ENCODE results near the gene ITPR2. TPM values are rescaled to one million over a fixed set of nuclear protein-coding genes. Genes with fewer than 3 reads are reported as not detected.

The ITPR2 gene
- total and polyA plus RNA-seq, 2 of the 13 experiments (the other 11 are each of a cell fraction or from before 2014, with no cell fraction given), result 31.9 to 81.9 TPM

- no peaks in the 10 kb centered on the region for H3K4me1 ChIP-seq (ENCODE audit: insufficient read depth, low read length)
- H3K4me2 ChIP-seq (ENCODE audit: low read depth, low read length), result no peak overlapping the region
- WGBS (ENCODE audit: low lambda C conversion rate), result 94% methylated on average over 7 of the region's 7 CpGs
- no peak for ATAC-seq
- POLR2A ChIA-PET, result no interaction called here
- no peak for TF ChIP-seq KLF6 (CRISPR knock-in tag; IDR thresholded peaks at IDR 0.05)
- peak; percentile 34; the same call in 1 of the 2 replicates for TF ChIP-seq MNT (IDR thresholded peaks at IDR 0.05)
- no peak overlapping the region for H2AFZ ChIP-seq (ENCODE audit: low read length)
- no peak for FAIRE-seq
- CTCF ChIA-PET (ENCODE audit: low intra/inter-chr PET ratio, low total read pairs), result no interaction called here
- H3K9ac ChIP-seq (ENCODE audit: insufficient read depth, low read depth, low read length), result no peak overlapping the region
- in situ Hi-C loops (cut with HindIII; ENCODE audit: extremely low pct_ligation_motif_present, low pct_unique_long_range_greater_than_20kb), result no loop called here
- no peak for DNase-seq (ENCODE audit: low spot score)
- 0 out of 2 replicates have a peak, but pooled peaks cover 2% of the 10 kb centered on the region for H4K20me1 ChIP-seq (ENCODE audit: insufficient read depth, low read length)
- no peaks in the 10 kb centered on the region for H3K27me3 ChIP-seq (ENCODE audit: control insufficient read depth in 1 of 2, insufficient read depth in 2 of 2, low read length in 2 of 2)
- no TSS peak for BruUV-seq (replicated peaks)
- no peaks in the 10 kb centered on the region for H3K79me2 ChIP-seq (ENCODE audit: insufficient read depth, low read length)
- no peak overlapping the region for H3K4me3 ChIP-seq (replicated peaks in 1 of 3; ENCODE audit: insufficient read depth in 1 of 3, low read depth in 2 of 3, low read length in 3 of 3)
- H3K36me3 ChIP-seq (replicated peaks in 1 of 2; ENCODE audit: control insufficient read depth in 1 of 2, insufficient read depth in 2 of 2, low read length in 2 of 2), result peaks cover 13 to 68% of the 10 kb centered on the region in 2 experiments
- no peaks in the 10 kb centered on the region for H3K9me3 ChIP-seq (ENCODE audit: low read length)
- no peak overlapping the region for H3K27ac ChIP-seq (ENCODE audit: extremely low read length, insufficient read depth, low read length)
- intact Hi-C loops (cut with micrococcal nuclease; ENCODE audit: unreplicated experiment), result no loop called here
Measured at GRCh38 chr12:26599096-26599695, 233.8 kb downstream of the ITPR2 start.

- Histone ChIP-seq H3K4me3 (replicated peaks in 1 of 3; ENCODE audit: insufficient read depth in 1 of 3, low read depth in 2 of 3, low read length in 3 of 3) (no peak overlapping the region), H3K79me2 (ENCODE audit: insufficient read depth, low read length) (no peaks in the 10 kb centered on the region), H3K4me1 (ENCODE audit: insufficient read depth, low read length) (no peaks in the 10 kb centered on the region), H4K20me1 (ENCODE audit: insufficient read depth, low read length) (no peaks in the 10 kb centered on the region), H2AFZ (ENCODE audit: low read length) (no peak overlapping the region), H3K9ac (ENCODE audit: insufficient read depth, low read depth, low read length) (no peak overlapping the region), H3K27me3 (ENCODE audit: control insufficient read depth in 1 of 2, insufficient read depth in 2 of 2, low read length in 2 of 2) (no peaks in the 10 kb centered on the region), H3K4me2 (ENCODE audit: low read depth, low read length) (no peak overlapping the region), H3K9me3 (ENCODE audit: low read length) (no peaks in the 10 kb centered on the region), H3K36me3 (replicated peaks in 1 of 2; ENCODE audit: control insufficient read depth in 1 of 2, insufficient read depth in 2 of 2, low read length in 2 of 2) (peaks cover 13 to 68% of the 10 kb centered on the region in 2 experiments), H3K27ac (ENCODE audit: extremely low read length, insufficient read depth, low read length) (no peak overlapping the region)
- 100% methylated on average over 1 of the region's 1 CpG for WGBS (ENCODE audit: low lambda C conversion rate)
- CTCF ChIA-PET (ENCODE audit: low intra/inter-chr PET ratio, low total read pairs), result no interaction called here
- POLR2A ChIA-PET, result no interaction called here
- DNase-seq (ENCODE audit: low spot score), result no peak
- no TSS peak for BruUV-seq (replicated peaks)
- in situ Hi-C loops (cut with HindIII; ENCODE audit: extremely low pct_ligation_motif_present, low pct_unique_long_range_greater_than_20kb) (no loop called here), intact Hi-C loops (cut with micrococcal nuclease; ENCODE audit: unreplicated experiment) (no loop called here)
- no peak for ATAC-seq
- TF ChIP-seq HNRNPK (IDR thresholded peaks at IDR 0.05; ENCODE audit: low read depth, low read length, poor library complexity, severe bottlenecking) (peak; percentile 40), GTF2F1 (IDR thresholded peaks at IDR 0.05; ENCODE audit: low read length) (no peak), RBM22 (optimal IDR thresholded peaks at IDR 0.05; ENCODE audit: low read length) (peak; percentile 68)
- no peak for FAIRE-seq
Measured at GRCh38 chr12:26595806-26596205, 237.2 kb downstream of the ITPR2 start.
